Raji (cell line): ENCODE results near the gene SMIM3.
"Not testable (repeated sequence)": the region's sequence is repeated elsewhere in the genome, so short reads cannot be mapped to it uniquely, and the experiment has no call there.

Source experiments
- POLR2A ChIP-seq: IDR thresholded peaks from 2 replicates; pipeline ENCODE4 v1.6.1; 2011; ENCODE audit warnings: low read depth, low read length, control low read depth; ENCODE audit not compliant: insufficient read depth

Gene SMIM3

DNA sequence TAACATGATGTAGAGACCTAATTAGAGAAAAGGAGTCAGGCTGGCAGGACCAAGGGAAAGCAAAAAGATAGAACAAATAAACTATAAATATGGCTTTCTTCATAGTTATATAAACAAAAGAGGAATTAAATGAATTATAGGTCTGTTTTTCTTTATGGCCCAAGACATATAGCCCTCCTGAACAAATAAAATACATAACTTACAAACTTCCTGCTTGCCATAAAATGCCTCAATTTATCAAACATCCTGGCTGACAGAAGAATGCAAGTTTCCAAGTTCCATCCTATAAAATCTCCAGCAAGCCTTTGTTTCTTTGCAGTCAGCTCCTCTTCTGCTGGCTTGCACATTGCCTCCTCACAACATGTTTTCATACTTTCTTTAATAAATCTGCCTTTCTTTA, 36.5 kb downstream of the SMIM3 start:
- TF ChIP-seq POLR2A, result no peak

DNA sequence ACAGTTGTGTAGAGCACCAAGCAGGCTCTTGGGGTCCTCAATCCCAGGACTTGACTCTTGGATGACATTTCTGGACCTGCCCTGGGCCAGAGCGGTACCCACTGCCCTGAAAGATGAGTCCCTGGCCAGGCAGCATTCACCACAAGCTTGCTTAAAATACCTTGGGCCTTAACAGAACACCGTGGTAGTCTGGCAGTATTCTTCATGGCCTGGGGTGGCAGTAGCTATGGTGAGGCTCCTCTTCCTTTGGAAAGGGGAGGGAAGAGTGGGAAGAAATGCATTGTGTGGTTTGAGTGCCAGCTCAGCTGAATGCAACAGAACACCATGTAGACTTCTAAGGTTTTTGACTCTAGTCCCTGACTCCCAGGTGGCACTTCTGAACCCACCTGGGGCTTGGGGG, 38.4 kb downstream of the SMIM3 start:
- TF ChIP-seq POLR2A, result no peak

DNA sequence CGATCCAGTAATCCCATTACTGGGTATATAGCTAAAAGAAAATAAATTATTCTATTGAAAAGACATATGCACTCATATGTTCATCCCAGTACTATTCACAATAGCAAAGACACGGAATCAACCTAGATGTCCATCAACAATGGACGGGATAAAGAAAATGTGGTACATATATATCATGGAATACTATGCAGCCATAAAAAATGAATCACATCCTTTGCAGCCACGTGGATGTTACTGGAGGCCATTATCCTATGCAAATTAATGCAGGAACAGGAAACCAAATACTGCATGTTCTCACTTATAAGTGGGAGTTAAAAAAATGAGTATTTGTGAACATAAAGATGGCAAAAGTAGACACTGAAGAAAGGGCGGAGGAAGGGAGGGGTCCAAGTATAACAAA, 51.2 kb downstream of the SMIM3 start:
- TF ChIP-seq POLR2A, result no peak

DNA sequence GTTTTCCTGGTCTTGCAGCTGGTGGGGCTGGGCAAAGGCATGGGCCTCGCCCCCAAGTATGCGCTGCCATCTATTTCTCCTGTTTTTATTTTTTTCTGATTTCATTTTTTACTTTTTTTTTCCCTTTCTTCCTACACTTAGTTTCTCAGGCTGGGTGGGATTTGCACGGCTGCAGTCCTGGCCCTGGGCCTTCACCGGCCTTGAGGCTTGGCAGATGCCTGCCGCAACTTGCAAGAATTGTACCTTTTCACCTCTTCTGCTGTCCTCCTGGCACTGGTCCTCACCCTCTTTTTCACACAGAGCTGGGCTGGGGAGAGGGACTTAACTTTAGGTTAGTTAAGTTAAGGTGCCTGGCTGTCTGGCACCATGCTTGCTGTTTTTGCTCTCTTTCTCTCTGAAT, 57.5 kb downstream of the SMIM3 start:
- no peak for TF ChIP-seq POLR2A

DNA sequence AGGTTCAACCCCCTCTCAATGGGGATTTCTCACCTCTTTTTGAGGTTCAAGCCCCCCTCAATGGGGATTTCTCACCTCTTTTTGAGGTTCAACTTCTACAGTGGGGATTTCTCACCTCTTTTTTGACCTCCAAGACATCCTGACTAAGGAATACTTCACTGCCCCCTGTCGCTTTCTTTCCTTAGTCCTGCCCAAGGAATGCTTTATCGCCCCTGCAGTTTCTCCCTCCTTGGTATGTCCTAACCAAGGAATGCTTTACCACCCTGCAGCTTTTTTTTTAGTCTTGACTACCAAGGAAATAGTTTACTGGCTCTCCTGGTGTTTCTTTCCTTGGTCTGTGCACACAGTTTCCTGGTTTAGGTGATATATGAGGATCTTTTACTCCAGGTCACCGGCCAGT, 58.1 kb downstream of the SMIM3 start:
- TF ChIP-seq POLR2A, result no peak

DNA sequence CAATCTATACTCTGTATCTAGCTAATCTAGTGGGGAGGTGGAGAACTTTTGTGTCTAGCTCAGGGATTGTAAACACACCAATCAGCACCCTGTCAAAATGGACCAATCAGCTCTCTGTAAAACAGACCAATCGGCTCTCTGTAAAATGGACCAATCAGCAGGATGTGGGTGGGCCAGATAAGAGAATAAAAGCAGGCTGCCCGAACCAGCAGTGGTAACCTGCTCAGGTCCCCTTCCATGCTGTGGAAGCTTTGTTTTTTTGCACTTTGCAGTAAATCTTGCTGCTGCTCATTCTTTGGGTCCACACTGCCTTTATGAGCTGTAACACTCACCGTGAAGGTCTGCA, 67.7 kb downstream of the SMIM3 start, which contains the start of gene IRGM:
IRGM (plus strand) TSS at position 214 of the 346 bp plus-strand sequence. CDS start 1,603 bp downstream, outside the sequence.
- not testable (repeated sequence) for TF ChIP-seq POLR2A
